ENCODE results near the gene SPNS3. TPM values are rescaled to one million over a fixed set of nuclear protein-coding genes. Genes with fewer than 3 reads are reported as not detected.

Gene SPNS3
- total RNA-seq, 1 experiment from 2014 or later = 15.9 TPM

- Histone ChIP-seq H3K9me3 (ENCODE audit: insufficient read depth, low read depth) (no peaks in the 10 kb centered on the region), H3K4me2 (peak overlapping the region; percentile 51), H3F3A (ENCODE audit: insufficient read depth, low read depth) (no peaks in the 10 kb centered on the region), H3K27me3 (ENCODE audit: insufficient read depth, low read depth) (no peaks in the 10 kb centered on the region), H3K9me2 (ENCODE audit: insufficient read depth) (no peaks in the 10 kb centered on the region), H3K4me1 (replicated peaks; ENCODE audit: insufficient read depth) (peaks cover 2% of the 10 kb centered on the region; the same call in 1 of the 2 replicates), H4K20me1 (ENCODE audit: insufficient read depth) (no peaks in the 10 kb centered on the region), H3K79me2 (ENCODE audit: low read depth) (no peaks in the 10 kb centered on the region), H3K27ac (no peak overlapping the region), H3K36me3 (ENCODE audit: low read depth) (no peaks in the 10 kb centered on the region), H2AFZ (peak overlapping the region; percentile 10), H3K4me3 (no peak overlapping the region)
- no TSS peak for BruUV-seq (replicated peaks)
- CTCF ChIA-PET = interaction anchor here (1.2 to 1.7 kb wide), 2 partner anchors 198 to 213 kb away, joined by 3 to 15 read pairs; no protein-coding TSS in a partner anchor
- POLR2A ChIA-PET (ENCODE audit: unreplicated experiment) = no interaction called here
- no peak for TF ChIP-seq EZH2 (IDR thresholded peaks at IDR 0.05; ENCODE audit: low read depth)
- TF ChIP-seq CTCF (conservative IDR thresholded peaks at IDR 0.05) = peak; percentile 97
- intact Hi-C loops (cut with micrococcal nuclease; ENCODE audit: unreplicated experiment) = loop anchor here (1.0 to 5.0 kb wide), 5 partner anchors 109 to 551 kb away; partner anchors contain the start of gene ANKFY1
- peak; percentile 80 to 91 for DNase-seq
Measured at GRCh38 chr17:4412933-4413831, 20.6 kb upstream of the SPNS3 start.

GRCh38 chr17:4417129-4417667, 16.5 kb upstream of the SPNS3 start:
- Histone ChIP-seq H3K4me2 (no peak overlapping the region), H3K4me3 (no peak overlapping the region), H4K20me1 (ENCODE audit: insufficient read depth) (no peaks in the 10 kb centered on the region), H3K27ac (no peak overlapping the region), H3K9me2 (ENCODE audit: insufficient read depth) (no peaks in the 10 kb centered on the region), H3K27me3 (ENCODE audit: insufficient read depth, low read depth) (no peaks in the 10 kb centered on the region), H3K4me1 (replicated peaks; ENCODE audit: insufficient read depth) (peaks cover 4% of the 10 kb centered on the region; the same call in 1 of the 2 replicates), H3K36me3 (ENCODE audit: low read depth) (no peaks in the 10 kb centered on the region), H3K79me2 (ENCODE audit: low read depth) (no peaks in the 10 kb centered on the region), H3F3A (ENCODE audit: insufficient read depth, low read depth) (peaks cover 15% of the 10 kb centered on the region; the same call in 1 of the 2 replicates), H3K9me3 (ENCODE audit: insufficient read depth, low read depth) (no peaks in the 10 kb centered on the region), H2AFZ (no peak overlapping the region)
- BruUV-seq (replicated peaks) = no TSS peak
- TF ChIP-seq CTCF (conservative IDR thresholded peaks at IDR 0.05) (no peak), EZH2 (IDR thresholded peaks at IDR 0.05; ENCODE audit: low read depth) (no peak)
- intact Hi-C loops (cut with micrococcal nuclease; ENCODE audit: unreplicated experiment) = no loop called here
- ChIA-PET POLR2A (ENCODE audit: unreplicated experiment) (interaction anchor here (0.5 kb wide), 1 partner anchor 163 kb away, joined by 3 read pairs; no protein-coding TSS in a partner anchor), CTCF (interaction anchor here (0.7 kb wide), 1 partner anchor 1105 kb away, joined by 3 read pairs; no protein-coding TSS in a partner anchor)
- DNase-seq = no peak

GRCh38 chr17:4420692-4421131, 13.0 kb upstream of the SPNS3 start:
- POLR2A ChIA-PET (ENCODE audit: unreplicated experiment) = interaction anchor here (0.6 to 0.7 kb wide), 3 partner anchors 30 to 259 kb away, joined by 3 to 23 read pairs (median 4); no protein-coding TSS in a partner anchor
- no peaks in the 10 kb centered on the region for H3K9me2 ChIP-seq (ENCODE audit: insufficient read depth)

More at GRCh38 chr17:4420692-4421131, 13.0 kb upstream of the SPNS3 start:
- Histone ChIP-seq H3K4me1 (replicated peaks; ENCODE audit: insufficient read depth) (peaks cover 4% of the 10 kb centered on the region; the same call in 1 of the 2 replicates), H3K79me2 (ENCODE audit: low read depth) (no peaks in the 10 kb centered on the region), H4K20me1 (ENCODE audit: insufficient read depth) (no peaks in the 10 kb centered on the region), H3K4me2 (peak overlapping the region; percentile 39), H3F3A (ENCODE audit: insufficient read depth, low read depth) (peaks cover 20% of the 10 kb centered on the region; the same call in 1 of the 2 replicates), H3K36me3 (ENCODE audit: low read depth) (no peaks in the 10 kb centered on the region), H3K9me3 (ENCODE audit: insufficient read depth, low read depth) (no peaks in the 10 kb centered on the region), H3K27ac (no peak overlapping the region), H3K4me3 (no peak overlapping the region), H2AFZ (peak overlapping the region; percentile 56), H3K27me3 (ENCODE audit: insufficient read depth, low read depth) (no peaks in the 10 kb centered on the region)
- TF ChIP-seq EZH2 (IDR thresholded peaks at IDR 0.05; ENCODE audit: low read depth) = no peak
- peak; percentile 98 for TF ChIP-seq CTCF (conservative IDR thresholded peaks at IDR 0.05)
- DNase-seq = peak; percentile 56 to 67
- CTCF ChIA-PET = interaction anchor here (0.7 to 2.3 kb wide), 9 partner anchors 24 to 577 kb away, joined by 3 to 13 read pairs (median 5); partner anchors contain the start of gene SPNS2
- intact Hi-C loops (cut with micrococcal nuclease; ENCODE audit: unreplicated experiment) = loop anchor here (1.0 to 10.0 kb wide), 7 partner anchors 56 to 484 kb away; partner anchors contain the start of gene CHRNE
- BruUV-seq (replicated peaks) = no TSS peak
